NOMO-1 treated with dmso at 0.1 percent for 144 hours (cell line): ENCODE results near the gene SPSB1.
A peak's percentile ranks its signal among the peaks of the same experiment; 100 is the strongest.

Experiments
- DNase-seq: peaks from one replicate; lab custom pipeline; 2025; ENCODE audit not compliant: unreplicated experiment; lab: John Stamatoyannopoulos, UW

Gene SPSB1

DNA sequence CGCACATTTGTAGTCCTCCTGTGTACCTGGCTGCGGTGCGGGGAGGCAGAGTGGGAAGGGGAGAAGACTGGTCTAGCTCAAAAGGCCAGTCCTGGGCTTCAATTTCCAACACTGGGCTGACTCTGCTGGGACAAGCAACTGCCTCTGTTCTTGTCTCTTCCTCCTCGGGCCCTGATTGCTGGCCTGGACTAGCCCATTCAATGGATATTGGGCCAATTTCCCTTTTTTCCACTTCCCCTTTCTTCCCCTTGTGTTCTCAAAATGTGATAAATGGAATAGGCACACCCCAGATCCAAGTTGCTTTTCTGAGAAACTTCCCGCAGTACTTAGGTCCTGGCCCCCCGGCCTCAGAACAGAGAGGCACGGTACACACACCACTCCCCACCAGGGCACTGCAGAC is 48.2 kb downstream of the SPSB1 start:
- DNase-seq = peak; percentile 42

DNA sequence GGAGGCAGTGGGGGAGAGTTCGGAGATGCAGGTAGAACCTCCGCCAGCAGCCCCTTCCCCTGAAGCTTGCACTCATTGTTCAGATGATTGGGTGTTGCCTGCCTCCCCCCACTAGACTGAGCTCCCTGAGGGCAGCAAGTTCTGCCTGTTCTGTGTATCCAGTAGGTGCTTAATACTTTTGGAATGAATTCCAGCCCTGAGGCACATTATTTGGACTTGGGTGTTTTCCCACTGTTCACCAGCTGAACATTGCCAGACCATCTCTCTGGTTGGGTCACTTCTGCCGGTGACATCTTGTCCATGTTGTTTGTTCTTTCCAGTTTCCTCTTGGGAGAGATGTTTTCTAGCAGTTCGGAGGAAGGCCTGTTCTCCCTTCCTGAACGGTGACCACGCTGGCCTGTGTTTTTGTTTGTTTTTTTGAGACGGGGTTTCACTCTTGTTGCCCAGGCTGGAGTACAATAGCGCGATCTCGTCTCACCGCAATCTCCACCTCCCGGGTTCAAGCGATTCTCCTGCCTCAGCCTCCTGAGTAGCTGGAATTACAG is 48.7 kb downstream of the SPSB1 start:
- DNase-seq = no peak

DNA sequence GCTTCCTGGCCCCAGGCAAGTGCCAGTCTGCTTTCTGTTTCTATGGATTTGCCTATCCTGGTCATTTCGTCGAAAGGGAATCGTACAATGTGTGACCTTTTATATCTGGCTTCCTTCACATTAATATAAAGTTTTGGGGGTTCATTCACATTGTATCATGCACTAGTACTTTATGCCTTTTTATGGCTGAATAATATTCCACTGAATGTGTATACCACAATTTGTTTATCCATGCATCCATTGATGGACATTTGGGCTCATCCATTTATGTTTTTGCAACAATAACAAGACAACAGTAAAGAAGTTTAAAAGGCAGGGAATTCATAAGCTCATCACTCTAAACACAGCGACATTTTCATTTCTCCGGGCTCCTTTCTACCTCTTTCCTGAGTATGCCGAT is 50.6 kb downstream of the SPSB1 start:
- no peak for DNase-seq

DNA sequence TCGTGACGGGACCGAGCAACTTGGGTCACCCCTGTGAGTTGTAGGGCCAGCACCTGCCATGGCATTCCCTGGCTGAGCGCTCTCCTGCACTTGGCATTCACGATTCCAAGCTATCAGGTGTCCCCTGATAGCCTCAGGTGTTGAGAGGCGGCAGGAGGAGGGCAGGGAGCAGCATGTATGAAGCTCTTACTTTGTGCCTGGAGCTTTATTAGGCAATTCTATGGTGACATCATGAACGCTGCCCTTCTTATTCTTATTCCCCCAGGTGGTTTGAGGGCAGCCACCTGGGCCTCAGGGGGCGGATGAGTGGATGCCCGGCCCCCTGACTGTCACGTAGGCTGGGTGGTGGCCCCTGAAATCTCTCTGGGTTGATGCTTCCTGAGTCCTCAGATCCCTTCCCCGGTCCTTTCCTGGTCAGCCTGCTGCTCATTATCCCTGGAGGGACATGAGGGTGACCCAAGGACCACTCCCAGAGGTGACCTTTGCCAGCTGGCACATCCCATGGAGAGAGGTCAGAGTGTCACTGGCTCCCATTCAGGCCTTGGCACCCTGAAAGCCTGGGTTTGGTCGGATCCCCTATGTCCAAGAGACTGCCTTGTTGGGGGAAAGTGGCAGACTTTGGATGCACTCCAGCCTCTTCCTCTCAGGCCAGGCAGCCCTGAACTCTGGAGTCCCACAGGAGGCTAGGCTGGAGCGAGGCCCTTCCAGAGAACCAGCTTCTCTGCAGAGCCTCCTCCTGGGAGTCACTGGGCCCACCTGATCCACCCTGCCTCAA is 51.9 kb downstream of the SPSB1 start:
- no peak for DNase-seq

DNA sequence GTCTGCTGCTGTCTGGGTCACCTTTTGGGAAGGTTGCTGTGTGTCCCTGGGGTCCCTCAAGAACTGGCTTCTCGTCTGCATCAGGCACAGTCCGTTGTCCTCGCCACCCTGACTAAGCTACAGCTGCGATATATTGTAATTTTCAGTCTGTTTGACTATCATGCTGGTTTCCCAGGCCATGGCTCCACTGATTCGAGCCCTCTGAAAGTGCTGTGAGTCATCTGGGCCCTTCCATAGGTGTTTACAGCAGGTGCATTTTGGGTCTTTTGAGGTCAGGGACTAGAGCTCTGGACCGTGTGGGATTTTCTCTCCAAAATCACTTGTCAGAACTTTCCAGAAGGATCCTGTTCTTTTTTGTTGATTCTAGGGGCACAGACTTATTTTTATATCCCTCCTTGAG is 52.8 kb downstream of the SPSB1 start:
- DNase-seq = no peak

DNA sequence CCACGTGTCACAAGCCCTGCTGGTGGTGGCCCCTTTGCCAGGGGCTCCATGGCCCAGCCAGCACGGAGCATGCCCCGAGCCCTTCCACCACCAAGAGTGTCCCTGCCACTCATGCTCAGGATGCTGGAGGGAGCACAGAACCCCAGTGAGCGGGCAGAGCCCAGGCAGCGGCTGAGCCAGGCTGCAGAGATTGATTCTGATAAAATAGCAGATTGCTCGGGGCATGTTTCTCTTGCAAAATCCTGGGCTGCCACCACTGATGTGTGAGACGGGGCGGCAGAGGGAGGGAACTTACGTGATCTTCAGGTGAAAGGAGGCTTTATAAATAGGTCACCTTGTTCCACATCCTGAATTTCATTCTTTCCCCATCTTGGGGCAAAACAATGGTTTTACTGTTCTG is 53.2 kb downstream of the SPSB1 start:
- DNase-seq = no peak

DNA sequence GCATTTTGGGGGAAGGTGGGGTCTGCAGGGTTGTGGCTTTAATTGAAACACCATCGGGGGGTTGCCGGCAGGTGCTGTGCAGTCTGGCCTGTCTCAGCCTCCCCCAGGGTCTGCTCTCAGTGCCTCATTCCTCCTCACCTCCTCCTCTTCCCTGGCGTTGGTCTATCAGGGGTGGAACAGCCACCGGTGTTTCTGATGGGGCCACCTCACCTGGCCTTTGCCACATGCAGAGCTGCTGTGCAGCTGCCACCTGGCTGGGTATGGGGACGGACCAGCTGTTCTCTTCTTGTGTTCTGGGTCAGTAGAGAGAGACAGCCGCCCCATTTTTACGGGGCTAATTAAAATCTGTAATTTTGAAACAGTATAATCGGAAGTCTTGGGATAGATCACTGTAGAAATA is 53.9 kb downstream of the SPSB1 start:
- DNase-seq = no peak

DNA sequence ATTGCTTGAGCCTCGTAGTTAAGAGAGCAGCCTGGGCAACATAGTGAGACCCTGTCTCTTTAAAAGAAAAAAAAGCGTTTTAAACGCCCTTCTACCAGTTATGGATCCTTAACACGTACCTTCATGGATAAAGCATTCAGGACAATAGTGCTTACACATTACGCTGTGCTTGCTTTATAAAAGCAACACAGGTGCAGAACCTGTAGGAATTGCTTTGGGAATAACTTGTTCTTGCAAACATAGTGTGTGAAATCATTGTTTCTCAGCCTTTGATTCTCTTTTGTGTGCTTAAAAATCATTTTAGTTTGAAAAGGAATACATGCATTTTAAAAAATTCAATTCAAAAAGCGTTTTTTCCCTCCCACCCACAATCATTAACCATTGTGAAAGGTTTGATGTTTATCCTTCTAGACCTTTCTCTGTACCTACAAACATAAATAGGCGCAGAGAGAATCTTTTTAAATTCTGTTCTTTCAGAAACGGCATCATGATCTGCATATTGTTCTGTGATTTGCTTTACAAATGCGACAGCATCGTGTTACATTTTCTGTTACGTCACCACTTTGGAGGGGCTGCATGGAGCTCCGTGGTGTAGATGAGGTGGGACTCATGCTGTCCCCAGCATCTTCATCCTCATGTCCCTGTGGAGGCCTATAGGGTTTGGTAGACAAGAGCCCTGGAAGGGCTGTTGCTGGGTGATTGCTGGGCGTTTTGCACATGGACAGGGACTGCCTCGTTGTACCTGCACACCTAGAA is 54.6 kb downstream of the SPSB1 start:
- DNase-seq = no peak

DNA sequence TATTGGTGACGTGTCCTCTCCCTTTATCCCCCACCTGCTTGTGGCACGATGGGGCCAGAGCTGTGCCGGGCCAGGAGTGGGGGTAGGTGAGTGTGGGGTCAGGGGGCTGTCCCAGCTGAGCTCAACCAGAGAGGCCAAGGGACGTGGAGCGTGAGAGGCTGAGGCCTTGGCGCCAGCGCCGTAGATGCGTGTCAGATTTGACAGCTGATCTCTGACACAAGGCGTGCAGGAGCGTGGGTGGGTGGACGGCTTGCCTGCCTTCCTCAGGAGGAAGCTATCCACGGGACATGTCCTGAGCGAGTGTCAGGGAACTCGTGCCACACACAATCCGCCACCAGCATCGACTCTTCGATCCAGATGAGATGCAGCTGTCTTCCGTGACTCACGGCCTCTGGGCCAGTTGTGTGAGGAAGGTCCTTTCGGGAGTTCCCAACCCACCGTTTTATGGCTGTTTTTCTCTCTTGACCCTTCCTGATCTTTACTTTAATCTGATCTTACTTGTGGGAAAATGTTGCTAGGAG is 56.7 kb downstream of the SPSB1 start:
- DNase-seq = no peak

DNA sequence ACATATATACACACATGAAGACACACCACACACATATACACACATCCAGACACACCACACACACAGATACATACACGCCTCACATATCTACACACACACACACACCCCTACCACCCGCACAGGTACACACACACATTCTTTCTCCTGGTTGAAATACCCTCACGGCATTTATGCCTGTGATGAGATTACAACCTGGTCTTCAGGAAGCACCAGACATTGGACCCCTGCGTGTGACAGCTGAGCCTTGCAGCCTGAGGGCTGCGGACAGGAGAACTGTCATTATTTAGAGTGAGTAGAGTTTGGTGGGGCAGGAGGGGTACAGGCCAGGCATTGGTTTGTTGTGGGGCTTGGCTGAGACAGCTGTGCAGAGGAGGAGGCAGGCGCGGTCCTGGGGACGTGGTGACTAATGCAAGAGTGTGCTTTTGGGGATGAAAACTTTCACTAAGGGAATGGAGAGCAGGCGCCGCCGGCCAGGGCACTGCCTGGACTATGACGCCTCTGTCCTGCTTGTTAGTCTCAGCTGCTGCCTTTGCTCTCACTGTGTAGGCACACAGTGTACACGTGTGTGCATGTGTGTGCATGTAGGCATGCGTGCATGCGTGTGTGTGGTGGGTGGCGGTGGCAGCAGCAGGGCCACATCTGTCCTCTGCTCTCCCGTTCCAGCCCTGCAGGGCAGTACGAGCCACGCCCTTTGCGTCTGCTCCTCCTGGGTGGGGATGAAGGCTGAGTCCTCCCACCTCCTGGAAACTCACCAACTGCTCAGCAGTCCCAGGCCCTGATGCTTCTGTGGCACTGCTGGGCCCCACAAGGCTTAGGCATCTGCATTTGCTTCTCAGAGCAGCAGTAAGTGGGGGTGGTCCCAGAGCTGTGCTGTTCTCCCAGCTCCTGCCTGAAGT is 57.6 kb downstream of the SPSB1 start:
- no peak for DNase-seq

DNA sequence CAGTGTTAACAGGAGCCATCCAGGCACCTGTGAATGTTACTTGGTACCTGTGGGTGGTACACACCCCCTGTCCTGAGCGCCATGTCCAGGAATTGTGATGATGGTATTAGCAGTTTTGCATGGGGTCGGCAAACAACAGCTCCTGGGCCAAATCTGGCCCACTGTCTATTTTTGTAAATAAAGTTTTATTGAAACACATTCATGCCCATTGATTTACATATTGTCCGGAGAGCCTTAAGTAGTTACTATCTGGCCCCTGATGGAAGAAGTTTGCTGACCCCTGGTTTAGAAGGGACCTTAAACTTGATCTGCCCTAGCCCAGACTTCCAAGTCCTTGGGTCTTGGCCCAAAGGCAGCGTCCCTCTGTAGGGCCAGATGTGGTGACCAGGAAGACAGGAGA is 58.3 kb downstream of the SPSB1 start:
- DNase-seq = no peak

DNA sequence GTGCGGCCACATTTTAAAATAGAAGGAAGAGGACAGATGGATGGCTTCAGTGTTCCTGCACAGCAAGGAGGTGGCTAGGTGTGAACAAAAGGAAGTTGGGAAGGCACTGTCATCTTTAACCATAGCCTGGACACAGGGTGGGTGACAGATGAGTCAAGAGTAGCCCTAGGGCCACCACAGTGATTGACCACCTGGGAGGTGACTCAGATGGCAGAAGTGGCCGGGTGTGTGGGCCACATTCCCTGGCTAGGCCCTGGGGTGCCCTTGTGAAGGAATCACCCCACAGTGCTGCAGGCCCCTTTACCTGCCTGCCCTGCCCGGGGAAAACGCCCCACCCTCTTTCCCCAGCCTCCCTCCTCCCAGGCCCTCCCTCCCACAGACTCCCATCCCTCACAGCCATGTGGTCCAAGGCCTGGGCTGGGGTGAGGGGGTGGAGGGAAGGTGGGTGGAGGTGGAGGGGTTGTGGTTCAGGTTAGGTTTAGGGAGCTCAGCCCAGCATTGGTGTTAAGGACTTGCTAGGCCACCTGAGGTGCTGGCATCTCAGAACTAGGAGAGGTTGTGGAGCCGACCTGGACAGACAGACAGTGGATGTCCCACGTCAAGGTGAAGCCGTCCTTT is 59.1 kb downstream of the SPSB1 start:
- no peak for DNase-seq

DNA sequence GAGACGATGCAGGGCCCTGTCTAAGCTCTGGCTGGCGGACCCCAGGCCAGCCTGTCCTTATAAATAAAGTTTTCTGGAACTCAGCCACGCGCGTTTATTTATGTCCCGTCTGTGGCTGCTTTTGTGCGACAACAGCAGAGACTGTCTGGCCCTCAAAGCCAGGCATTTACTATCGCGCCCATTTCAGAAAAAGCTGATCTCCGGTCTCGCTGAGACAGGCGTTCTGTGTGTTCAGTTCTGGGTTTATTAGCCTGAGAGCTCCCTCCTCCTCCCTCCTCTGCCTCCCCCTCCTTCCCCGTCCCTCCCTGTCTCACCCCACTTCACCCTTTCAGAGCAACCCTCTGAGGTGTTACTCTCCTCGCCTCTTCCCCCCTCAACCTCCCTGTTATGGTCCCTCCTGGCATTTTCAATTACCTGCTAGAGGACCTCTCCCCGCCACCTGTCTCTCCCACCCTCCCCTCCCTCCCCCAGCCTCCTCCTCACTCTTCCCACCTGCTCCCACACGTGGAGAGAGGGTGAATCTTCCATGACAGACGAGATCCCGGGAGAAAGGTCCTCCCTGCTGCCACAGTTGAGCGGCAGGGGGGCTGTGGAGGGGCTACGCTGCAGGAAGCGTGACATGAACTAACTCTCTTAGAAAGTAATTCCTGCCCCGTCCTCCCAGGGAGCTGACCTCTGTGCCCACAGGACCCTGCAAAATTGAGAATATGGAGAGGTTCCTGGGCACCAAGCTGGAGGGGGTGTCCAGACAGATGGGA is 59.9 kb downstream of the SPSB1 start:
- no peak for DNase-seq

DNA sequence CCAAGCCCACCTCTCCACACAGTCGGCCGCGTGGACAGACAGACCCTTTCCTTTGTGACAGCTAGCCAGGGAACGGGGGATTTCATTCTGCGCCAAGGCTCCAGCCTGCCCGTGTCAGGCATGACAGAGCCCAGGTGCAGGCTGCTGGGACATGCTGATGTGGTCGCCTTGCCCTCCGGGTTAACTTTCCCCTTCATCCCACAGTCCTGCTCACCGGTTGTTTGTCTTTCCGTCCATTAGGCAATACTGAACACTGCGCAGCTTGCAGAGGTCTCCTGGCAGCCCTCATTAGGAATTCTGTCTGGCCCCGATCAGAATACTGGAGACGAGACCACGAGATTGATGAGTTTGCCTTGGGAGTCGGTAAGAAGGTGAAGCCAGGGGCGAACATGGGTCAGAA is 62.8 kb downstream of the SPSB1 start:
- DNase-seq = no peak

DNA sequence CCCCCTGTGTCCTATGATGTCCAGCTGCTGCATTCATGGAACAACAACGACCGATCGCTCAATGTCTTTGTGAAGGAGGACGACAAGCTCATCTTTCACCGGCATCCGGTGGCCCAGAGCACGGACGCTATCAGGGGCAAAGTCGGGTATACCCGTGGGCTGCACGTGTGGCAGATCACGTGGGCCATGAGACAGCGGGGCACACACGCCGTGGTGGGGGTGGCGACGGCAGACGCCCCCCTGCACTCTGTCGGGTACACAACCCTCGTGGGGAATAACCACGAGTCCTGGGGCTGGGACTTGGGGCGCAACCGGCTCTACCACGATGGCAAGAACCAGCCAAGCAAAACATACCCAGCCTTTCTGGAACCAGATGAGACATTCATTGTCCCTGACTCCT is 63.3 kb downstream of the SPSB1 start:
- no peak for DNase-seq

DNA sequence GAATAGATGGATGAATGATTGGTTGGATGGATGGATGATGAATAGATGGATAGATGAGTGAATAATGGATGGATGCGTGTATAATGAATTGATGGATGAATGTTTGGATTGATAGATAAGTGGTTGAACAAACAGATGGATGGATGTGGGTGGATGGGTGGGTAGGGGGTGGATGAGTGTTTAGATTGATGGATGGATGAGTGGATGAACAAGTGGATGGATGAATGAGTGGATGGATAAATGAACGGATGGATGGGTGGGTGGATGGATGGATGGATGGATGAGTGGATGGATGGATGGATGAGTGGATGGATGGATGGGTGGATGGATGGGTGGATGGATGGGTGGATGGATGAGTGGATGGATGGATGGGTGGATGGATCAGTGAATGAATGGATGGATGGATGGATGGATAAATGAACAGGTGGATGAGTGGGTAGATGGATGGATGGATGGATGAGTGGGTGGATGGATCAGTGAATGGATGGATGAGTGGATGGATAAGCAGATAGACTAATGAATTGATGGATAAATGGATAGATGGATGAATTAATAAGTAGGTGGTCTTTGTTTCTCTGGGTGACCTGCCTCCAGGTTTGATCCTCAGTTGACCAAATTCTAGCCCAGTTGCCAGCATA is 64.3 kb downstream of the SPSB1 start:
- no peak for DNase-seq

DNA sequence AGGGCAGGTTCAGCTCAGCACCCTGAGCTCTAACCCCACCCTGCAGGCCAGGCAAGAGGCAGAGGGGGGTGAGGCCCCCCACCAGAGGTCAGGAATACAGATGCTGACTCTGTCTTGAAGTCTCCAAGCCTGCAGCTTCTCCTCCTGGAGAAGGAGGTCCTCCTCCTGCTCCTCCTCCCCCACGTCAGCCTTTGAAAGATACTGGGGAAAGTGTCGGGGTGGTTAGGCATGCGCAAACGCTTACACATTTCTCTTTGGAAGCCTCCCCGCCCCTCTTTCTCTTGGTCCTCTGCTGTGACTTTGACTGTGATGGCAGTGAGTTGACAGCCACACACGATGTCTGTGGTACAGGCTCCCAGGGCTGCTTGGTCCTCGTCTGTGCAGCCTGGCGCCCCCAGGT is 65.3 kb downstream of the SPSB1 start:
- DNase-seq = no peak

DNA sequence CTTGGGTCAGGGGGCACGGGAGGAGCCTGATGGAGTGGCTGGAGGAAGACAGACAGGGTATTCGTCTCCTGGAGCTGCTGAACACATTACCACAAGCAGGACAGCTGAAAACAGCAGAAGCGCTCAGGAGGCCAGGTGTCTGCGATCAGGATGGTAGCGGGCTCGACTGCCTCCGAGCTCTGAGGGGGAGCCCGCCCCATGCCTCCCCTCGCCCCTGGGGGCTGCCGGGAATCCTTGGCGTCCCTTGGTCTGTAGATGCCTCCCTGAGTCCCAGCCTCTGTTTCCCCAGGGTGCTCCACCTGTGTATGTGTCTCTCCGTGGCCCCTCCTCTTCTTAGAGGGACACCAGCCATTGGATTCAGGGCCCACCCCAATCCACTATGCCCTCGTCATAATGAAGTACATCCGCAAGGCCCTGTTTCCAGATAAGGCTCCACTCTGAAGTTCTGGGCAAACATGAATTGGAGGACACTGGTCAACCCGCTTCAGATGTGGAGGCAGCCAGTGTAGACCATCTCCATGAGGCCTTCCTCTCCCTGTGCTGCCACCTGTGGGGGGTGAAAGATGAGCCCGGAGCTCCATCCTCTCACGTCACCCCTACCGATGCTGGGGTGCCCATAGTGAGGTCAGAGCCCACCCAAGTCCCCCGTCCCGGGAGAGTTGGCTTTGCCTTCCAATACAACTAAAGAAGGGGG is 67.8 kb downstream of the SPSB1 start:
- no peak for DNase-seq
